ENCODE results near the gene RNASEH2B. TPM values are rescaled to one million over a fixed set of nuclear protein-coding genes. Genes with fewer than 3 reads are reported as not detected.

RNASEH2B gene, protein sequence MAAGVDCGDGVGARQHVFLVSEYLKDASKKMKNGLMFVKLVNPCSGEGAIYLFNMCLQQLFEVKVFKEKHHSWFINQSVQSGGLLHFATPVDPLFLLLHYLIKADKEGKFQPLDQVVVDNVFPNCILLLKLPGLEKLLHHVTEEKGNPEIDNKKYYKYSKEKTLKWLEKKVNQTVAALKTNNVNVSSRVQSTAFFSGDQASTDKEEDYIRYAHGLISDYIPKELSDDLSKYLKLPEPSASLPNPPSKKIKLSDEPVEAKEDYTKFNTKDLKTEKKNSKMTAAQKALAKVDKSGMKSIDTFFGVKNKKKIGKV
- 55.4 and 60.0 TPM in 2 replicates for total RNA-seq (2016; rRNA removed; fragmentation: Illumina TruSeq; extraction: Trizol)
- total RNA-seq (2016; cell fraction: cytosol; rRNA removed; fragmentation: Illumina TruSeq; extraction: Trizol; ENCODE audit: low read depth), result 91.2 and 92.3 TPM in 2 replicates
- total RNA-seq (2016; cell fraction: insoluble cytoplasmic fraction; rRNA removed; fragmentation: Illumina TruSeq; extraction: Trizol), result 54.1 and 63.4 TPM in 2 replicates
- 73.7 and 77.0 TPM in 2 replicates for total RNA-seq (2016; cell fraction: membrane; rRNA removed; fragmentation: Illumina TruSeq; extraction: Trizol)
- total RNA-seq (2016; cell fraction: nucleus; rRNA removed; fragmentation: Illumina TruSeq; extraction: Trizol), result 39.0 and 45.0 TPM in 2 replicates
- 11.4 and 17.2 TPM in 2 replicates for polyA plus RNA-seq (2011; rRNA removed)
- polyA plus RNA-seq (2011; cell fraction: cytosol; rRNA removed), result 4.6 and 7.0 TPM in 2 replicates
- 8.4 and 9.0 TPM in 2 replicates for polyA plus RNA-seq (2011; cell fraction: nucleus; rRNA removed)
- polyA plus RNA-seq (2012), result 18.6 and 20.3 TPM in 2 replicates
- 48.3 and 56.0 TPM in 2 replicates for polyA plus RNA-seq (2016; cell fraction: cytosol; fragmentation: Illumina TruSeq; extraction: Trizol; ENCODE audit: low read depth)
- polyA plus RNA-seq (2016; cell fraction: insoluble cytoplasmic fraction; fragmentation: Illumina TruSeq; extraction: Trizol; ENCODE audit: low read depth), result 54.7 and 55.2 TPM in 2 replicates
- 58.3 and 59.3 TPM in 2 replicates for polyA plus RNA-seq (2016; cell fraction: membrane; fragmentation: Illumina TruSeq; extraction: Trizol; ENCODE audit: low read depth)
- 36.5 and 45.3 TPM in 2 replicates for polyA plus RNA-seq (2016; cell fraction: nucleus; fragmentation: Illumina TruSeq; extraction: Trizol; ENCODE audit: insufficient read depth, low read depth)
- polyA minus RNA-seq (2011; rRNA and poly(A)+ RNA removed; ENCODE audit: low replicate concordance), result 6.6 and 14.1 TPM in 2 replicates
- polyA minus RNA-seq (2011; cell fraction: cytosol; rRNA and poly(A)+ RNA removed), result 7.3 and 8.9 TPM in 2 replicates
- 51.9 and 53.7 TPM in 2 replicates for polyA minus RNA-seq (2011; cell fraction: nucleus; rRNA and poly(A)+ RNA removed)
- Bru-seq, nascent RNA, result percentile 66 among the genes with signal in this experiment
- BruChase-seq, experiment 1, labeled RNA remaining after a 6-hour chase, result percentile 56 among the genes with signal in this experiment
- percentile 74 among the genes with signal in this experiment for BruChase-seq, experiment 2, labeled RNA remaining after a 2-hour chase
- long read RNA-seq, experiment 1, full-length matches to known transcripts, result 30 of 40 reads
- long read RNA-seq, experiment 1, partial matches to known transcripts, result 4 of 40 reads
- long read RNA-seq, experiment 1, other reads (novel, unspliced or antisense), result 6 of 40 reads
- long read RNA-seq, experiment 2, full-length matches to known transcripts, result 36 of 56 reads
- long read RNA-seq, experiment 2, partial matches to known transcripts, result 7 of 56 reads
- long read RNA-seq, experiment 2, other reads (novel, unspliced or antisense), result 13 of 56 reads

DNA sequence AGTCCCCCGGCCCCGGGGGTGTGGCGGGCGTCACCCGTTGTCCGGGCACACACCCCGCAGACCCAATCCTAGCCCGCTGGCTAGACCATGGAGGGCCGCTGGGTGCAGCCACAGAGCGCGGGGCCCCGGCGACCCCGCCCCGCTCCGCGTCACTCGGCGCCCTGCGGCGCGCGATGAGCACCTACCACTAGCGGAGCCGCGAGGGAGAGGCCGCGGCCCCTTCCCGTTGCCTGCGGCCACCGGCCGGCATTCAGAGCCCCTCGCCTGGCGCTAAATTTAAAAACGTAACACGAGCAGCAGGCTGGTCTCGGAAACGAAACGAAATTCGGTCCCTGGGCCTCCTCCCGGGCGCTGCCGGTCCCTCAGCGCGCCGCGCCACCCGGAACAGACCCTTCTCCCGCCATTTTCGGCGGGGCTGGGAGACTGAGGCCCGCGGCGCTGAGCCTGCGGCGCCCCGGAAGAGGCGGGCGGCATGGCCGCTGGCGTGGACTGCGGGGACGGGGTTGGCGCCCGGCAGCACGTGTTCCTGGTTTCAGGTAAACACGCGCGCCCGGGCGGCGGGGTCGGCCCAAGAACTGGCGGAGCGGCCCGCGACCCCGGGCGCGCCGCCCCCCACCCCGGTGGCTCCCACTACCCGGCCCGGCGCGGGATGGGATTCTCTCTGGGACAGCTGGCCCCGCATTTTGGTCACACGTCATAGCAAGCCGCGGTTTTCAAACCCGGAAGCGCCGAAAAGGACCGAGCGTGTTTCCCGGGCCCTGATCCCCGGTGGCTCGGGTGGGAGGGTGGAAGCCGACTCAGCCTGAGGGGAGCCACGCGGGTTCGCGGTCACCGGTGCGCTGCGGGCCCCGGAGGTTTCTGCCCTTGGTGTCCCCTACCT lies at the start of gene RNASEH2B:
TSS of gene RNASEH2B (plus strand) at position 187 of the 880 bp plus-strand sequence. CDS start at position 473, 286 bp downstream.
- Histone ChIP-seq H3K9me3 (ENCODE audit: low read length) (no peaks in the 10 kb centered on the region), H3K4me3 (replicated peaks in 1 of 3; ENCODE audit: insufficient read depth in 1 of 3, low read depth in 2 of 3, low read length in 3 of 3) (peak within 1 kb of the TSS; percentile 77 to 82 (median 82)), H3K36me3 (replicated peaks in 1 of 2; ENCODE audit: control insufficient read depth in 1 of 2, insufficient read depth in 2 of 2, low read length in 2 of 2) (no peaks in the 10 kb centered on the region), H3K4me1 (ENCODE audit: insufficient read depth, low read length) (peaks cover 28% of the 10 kb centered on the region), H3K27me3 (ENCODE audit: control insufficient read depth in 1 of 2, insufficient read depth in 2 of 2, low read length in 2 of 2) (no peaks in the 10 kb centered on the region), H3K27ac (ENCODE audit: extremely low read length, insufficient read depth, low read length) (peak within 1 kb of the TSS; percentile 81), H3K79me2 (ENCODE audit: insufficient read depth, low read length) (peaks cover 13% of the 10 kb centered on the region), H3K4me2 (ENCODE audit: low read depth, low read length) (peak within 1 kb of the TSS; percentile 90), H4K20me1 (ENCODE audit: insufficient read depth, low read length) (peaks cover 4% of the 10 kb centered on the region; the same call in 1 of the 2 replicates), H3K9ac (ENCODE audit: insufficient read depth, low read depth, low read length) (peak within 1 kb of the TSS; percentile 80), H2AFZ (ENCODE audit: low read length) (no peak within 1 kb of the TSS)
- intact Hi-C loops (cut with micrococcal nuclease; ENCODE audit: unreplicated experiment), result loop anchor here (5.0 kb wide), 1 partner anchor 108 kb away; no protein-coding TSS in a partner anchor
- POLR2A ChIA-PET, result no interaction called here
- WGBS (ENCODE audit: low lambda C conversion rate), result 3% methylated on average over 7 of the region's 107 CpGs
- in situ Hi-C loops (cut with HindIII; ENCODE audit: extremely low pct_ligation_motif_present, low pct_unique_long_range_greater_than_20kb), result loop anchor here (10.0 to 25.0 kb wide), 2 partner anchors 935 to 1248 kb away; no protein-coding TSS in a partner anchor
- ATAC-seq, result peak; percentile 94
- FAIRE-seq, result no peak
- DNase-seq (ENCODE audit: low spot score), result peak; percentile 58
- BruUV-seq (replicated peaks), result TSS peak; percentile 79
- CTCF ChIA-PET (ENCODE audit: low intra/inter-chr PET ratio, low total read pairs), result interaction anchor here (1.3 kb wide), 1 partner anchor 160 kb away, joined by 4 read pairs; no protein-coding TSS in a partner anchor
- TF ChIP-seq HES4 (CRISPR knock-in tag; IDR thresholded peaks at IDR 0.05; ENCODE audit: borderline replicate concordance), result peak; percentile 71; the same call in 1 of the 2 replicates
- TF ChIP-seq, protein P1, sequence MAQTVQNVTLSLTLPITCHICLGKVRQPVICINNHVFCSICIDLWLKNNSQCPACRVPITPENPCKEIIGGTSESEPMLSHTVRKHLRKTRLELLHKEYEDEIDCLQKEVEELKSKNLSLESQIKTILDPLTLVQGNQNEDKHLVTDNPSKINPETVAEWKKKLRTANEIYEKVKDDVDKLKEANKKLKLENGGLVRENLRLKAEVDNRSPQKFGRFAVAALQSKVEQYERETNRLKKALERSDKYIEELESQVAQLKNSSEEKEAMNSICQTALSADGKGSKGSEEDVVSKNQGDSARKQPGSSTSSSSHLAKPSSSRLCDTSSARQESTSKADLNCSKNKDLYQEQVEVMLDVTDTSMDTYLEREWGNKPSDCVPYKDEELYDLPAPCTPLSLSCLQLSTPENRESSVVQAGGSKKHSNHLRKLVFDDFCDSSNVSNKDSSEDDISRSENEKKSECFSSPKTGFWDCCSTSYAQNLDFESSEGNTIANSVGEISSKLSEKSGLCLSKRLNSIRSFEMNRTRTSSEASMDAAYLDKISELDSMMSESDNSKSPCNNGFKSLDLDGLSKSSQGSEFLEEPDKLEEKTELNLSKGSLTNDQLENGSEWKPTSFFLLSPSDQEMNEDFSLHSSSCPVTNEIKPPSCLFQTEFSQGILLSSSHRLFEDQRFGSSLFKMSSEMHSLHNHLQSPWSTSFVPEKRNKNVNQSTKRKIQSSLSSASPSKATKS (CRISPR knock-in tag; IDR thresholded peaks at IDR 0.05), result no peak; the same call in 1 of the 2 replicates
- TF ChIP-seq SNAI1 (CRISPR knock-in tag; IDR thresholded peaks at IDR 0.05; ENCODE audit: borderline replicate concordance), result 0 out of 2 replicates have a peak, but pooled peaks have one; percentile 28
- peak; percentile 36 for TF ChIP-seq ERF (CRISPR knock-in tag; IDR thresholded peaks at IDR 0.05)
- peak in 1 of 2 experiments; percentile 50; a peak in 2 of 4 replicates for TF ChIP-seq KLF16 (CRISPR knock-in tag; IDR thresholded peaks at IDR 0.05)
- TF ChIP-seq GABPB1 (CRISPR knock-in tag; IDR thresholded peaks at IDR 0.05), result peak; percentile 88
- no peak for TF ChIP-seq PAWR (CRISPR knock-in tag; IDR thresholded peaks at IDR 0.05; ENCODE audit: borderline replicate concordance)
- 0 out of 2 replicates have a peak, but pooled peaks have one; percentile 21 for TF ChIP-seq SATB2 (CRISPR knock-in tag; IDR thresholded peaks at IDR 0.05)
- no peak for TF ChIP-seq ATF7 (IDR thresholded peaks at IDR 0.05)
- TF ChIP-seq ATF7 (CRISPR knock-in tag; IDR thresholded peaks at IDR 0.05), result no peak
- TF ChIP-seq, protein P2, sequence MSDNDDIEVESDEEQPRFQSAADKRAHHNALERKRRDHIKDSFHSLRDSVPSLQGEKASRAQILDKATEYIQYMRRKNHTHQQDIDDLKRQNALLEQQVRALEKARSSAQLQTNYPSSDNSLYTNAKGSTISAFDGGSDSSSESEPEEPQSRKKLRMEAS (IDR thresholded peaks at IDR 0.05), result peak; percentile 94
- peak; percentile 40; the same call in 1 of the 2 replicates for TF ChIP-seq ZNF749 (CRISPR knock-in tag; IDR thresholded peaks at IDR 0.05; ENCODE audit: borderline replicate concordance)
- TF ChIP-seq HNRNPH1 (optimal IDR thresholded peaks at IDR 0.05; ENCODE audit: low read depth, low read length), result no peak
- no peak for TF ChIP-seq FOXA3 (CRISPR knock-in tag; IDR thresholded peaks at IDR 0.05)
